ENCODE measurements around the gene OR2A2. TPM values are rescaled to one million over a fixed set of nuclear protein-coding genes. Genes with fewer than 3 reads are reported as not detected.

OR2A2 gene
- total and polyA plus RNA-seq, 10 of the 15 experiments (the other 5 are each of a cell fraction or from before 2014, with no cell fraction given), result not detected

- intact Hi-C loops (cut with micrococcal nuclease; ENCODE audit: unreplicated experiment) (no loop called here), in situ Hi-C loops (cut with MboI) (no loop called here)
- WGBS (ENCODE audit: insufficient coverage, insufficient replicate concordance, low lambda C conversion rate, missing lambda C conversion rate), result 0% methylated on average over 1 of the region's 1 CpG
- H3K27ac ChIP-seq (ENCODE audit: control insufficient read depth, insufficient read depth), result no peak overlapping the region
- ChIA-PET SMC1A (ENCODE audit: uncharacterized antibody, unreplicated experiment) (no interaction called here), RAD21 (ENCODE audit: unreplicated experiment) (no interaction called here), CTCF (interaction anchor here (0.9 kb wide), 1 partner anchor 397 kb away, joined by 3 read pairs; no protein-coding TSS in a partner anchor), POLR2A (no interaction called here)
- H4K20me1 ChIP-seq (ENCODE audit: control insufficient read depth, insufficient read depth), result no peaks in the 10 kb centered on the region
- H3K9me3 ChIP-seq (replicated peaks; ENCODE audit: control insufficient read depth, insufficient read depth, low read length), result no peaks in the 10 kb centered on the region
- H3K9ac ChIP-seq (ENCODE audit: control insufficient read depth, insufficient read depth, low read length), result no peak overlapping the region
- H3K4me2 ChIP-seq (ENCODE audit: control insufficient read depth, insufficient read depth), result no peak overlapping the region
- H3K27me3 ChIP-seq (replicated peaks in 1 of 2; ENCODE audit: control insufficient read depth in 2 of 2, insufficient read depth in 2 of 2, low read length in 1 of 2), result no peaks in the 10 kb centered on the region
- DNase-seq (ENCODE audit: low read depth, low spot score), result no peak
- no peak for ATAC-seq
- no peaks in the 10 kb centered on the region for H3K36me3 ChIP-seq (ENCODE audit: control insufficient read depth in 2 of 2, insufficient read depth in 2 of 2, low read length in 1 of 2)
- H3K79me2 ChIP-seq (ENCODE audit: control insufficient read depth, insufficient read depth, low read length), result no peaks in the 10 kb centered on the region
- BruUV-seq (replicated peaks), result no TSS peak
- no peak for TF ChIP-seq CREB1 (IDR thresholded peaks at IDR 0.05; ENCODE audit: low read depth)
- H2AFZ ChIP-seq (ENCODE audit: control insufficient read depth, low read depth, low read length), result no peak overlapping the region
- H3K4me3 ChIP-seq, result no peak overlapping the region
- FAIRE-seq, result no peak
- H3K4me1 ChIP-seq (ENCODE audit: control insufficient read depth, insufficient read depth, low read length), result no peaks in the 10 kb centered on the region
These were observed 24.7 kb downstream of the OR2A2 start for GRCh38 chr7:144134116-144134515.

- no TSS peak for BruUV-seq (replicated peaks)
- H3K4me3 ChIP-seq, result no peak overlapping the region
- FAIRE-seq, result no peak
- H3K4me1 ChIP-seq (ENCODE audit: control insufficient read depth, insufficient read depth, low read length), result no peaks in the 10 kb centered on the region
- no peak for DNase-seq (ENCODE audit: low read depth, low spot score)
- in situ Hi-C loops (cut with MboI), result no loop called here
- H3K36me3 ChIP-seq (ENCODE audit: control insufficient read depth in 2 of 2, insufficient read depth in 2 of 2, low read length in 1 of 2), result no peaks in the 10 kb centered on the region
- ChIA-PET CTCF (interaction anchor here (2.9 kb wide), 1 partner anchor 10 kb away, joined by 10 read pairs; no protein-coding TSS in a partner anchor), SMC1A (ENCODE audit: uncharacterized antibody, unreplicated experiment) (no interaction called here), POLR2A (no interaction called here), RAD21 (ENCODE audit: unreplicated experiment) (no interaction called here)
- H3K4me2 ChIP-seq (ENCODE audit: control insufficient read depth, insufficient read depth), result no peak overlapping the region
- no peak for ATAC-seq
- H4K20me1 ChIP-seq (ENCODE audit: control insufficient read depth, insufficient read depth), result no peaks in the 10 kb centered on the region
- no peaks in the 10 kb centered on the region for H3K9me3 ChIP-seq (replicated peaks; ENCODE audit: control insufficient read depth, insufficient read depth, low read length)
- intact Hi-C loops (cut with micrococcal nuclease; ENCODE audit: unreplicated experiment), result no loop called here
- H2AFZ ChIP-seq (ENCODE audit: control insufficient read depth, low read depth, low read length), result no peak overlapping the region
- no peak overlapping the region for H3K9ac ChIP-seq (ENCODE audit: control insufficient read depth, insufficient read depth, low read length)
- H3K27ac ChIP-seq (ENCODE audit: control insufficient read depth, insufficient read depth), result no peak overlapping the region
- no peaks in the 10 kb centered on the region for H3K79me2 ChIP-seq (ENCODE audit: control insufficient read depth, insufficient read depth, low read length)
- 0% methylated on average over 1 of the region's 1 CpG for WGBS (ENCODE audit: insufficient coverage, insufficient replicate concordance, low lambda C conversion rate, missing lambda C conversion rate)
- H3K27me3 ChIP-seq (replicated peaks in 1 of 2; ENCODE audit: control insufficient read depth in 2 of 2, insufficient read depth in 2 of 2, low read length in 1 of 2), result no peaks in the 10 kb centered on the region
- no peak for TF ChIP-seq ZBTB40 (IDR thresholded peaks at IDR 0.05; ENCODE audit: borderline replicate concordance)
- no peak for TF ChIP-seq PRDM15 (CRISPR knock-in tag; IDR thresholded peaks at IDR 0.05)
- no peak for TF ChIP-seq ZNF622 (IDR thresholded peaks at IDR 0.05)
- no peak for TF ChIP-seq IKZF1 (conservative IDR thresholded peaks at IDR 0.05)
- TF ChIP-seq NKRF (conservative IDR thresholded peaks at IDR 0.05), result no peak
- no peak for TF ChIP-seq SMARCA5 (IDR thresholded peaks at IDR 0.05)
- TF ChIP-seq ZNF274 (IDR thresholded peaks at IDR 0.05; ENCODE audit: insufficient read depth, insufficient read length), result no peak
These were observed 28.1 kb downstream of the OR2A2 start for GRCh38 chr7:144137501-144137900.

All from GM12878 (cell line).